GM13976 (cell line): ENCODE data around the gene FNTB.

Experiments used
- DNase-seq: peaks from one replicate; pipeline ENCODE4 v3.0.0; 2012; ENCODE audit warnings: low spot score
- in situ Hi-C: fragments of 300-500 bp; cut with MboI; formaldehyde crosslinking; loops from one replicate; pipeline ENCODE4 v1.12.0; 2022; ENCODE audit warnings: low sequenced_read_pairs, mixed read lengths, inconsistent platforms; ENCODE audit not compliant: unreplicated experiment
- TF ChIP-seq, protein P1 (sequence below): IDR thresholded peaks from 2 replicates; pipeline ENCODE4 v1.5.1; 2012; ENCODE audit warnings: borderline replicate concordance, mild to moderate bottlenecking; ENCODE audit not compliant: insufficient read depth; ENCODE audit errors: extremely low read depth, missing control alignments, control extremely low read depth

FNTB gene

DNA sequence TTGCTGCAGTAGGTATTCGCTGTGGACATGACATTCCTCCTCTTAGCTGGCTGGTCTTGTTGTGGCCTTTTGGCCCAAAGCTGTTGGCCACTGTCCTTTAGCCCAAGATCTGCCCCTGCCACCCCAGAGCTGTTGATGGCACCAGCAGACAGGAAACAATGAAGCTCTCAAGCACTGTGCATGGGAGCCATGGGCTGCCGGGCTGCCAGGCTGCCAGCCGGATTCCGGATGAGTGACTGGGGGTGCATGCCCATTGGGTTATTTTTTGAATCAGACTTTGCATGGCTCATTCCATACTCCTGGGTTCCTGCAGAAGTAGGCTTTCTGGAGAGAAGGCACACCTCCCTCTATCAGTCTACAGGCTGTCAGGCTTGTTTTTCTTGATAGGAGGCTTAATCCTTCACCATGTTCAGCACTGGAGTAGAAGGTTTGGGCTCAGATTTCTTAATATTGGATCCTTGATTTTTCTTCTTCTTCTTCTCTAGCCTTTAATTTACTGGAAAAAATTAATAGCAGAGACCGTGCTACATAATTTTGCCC, 83.2 kb downstream of the FNTB start:
- no peak for DNase-seq
- in situ Hi-C loops: no loop called here

DNA sequence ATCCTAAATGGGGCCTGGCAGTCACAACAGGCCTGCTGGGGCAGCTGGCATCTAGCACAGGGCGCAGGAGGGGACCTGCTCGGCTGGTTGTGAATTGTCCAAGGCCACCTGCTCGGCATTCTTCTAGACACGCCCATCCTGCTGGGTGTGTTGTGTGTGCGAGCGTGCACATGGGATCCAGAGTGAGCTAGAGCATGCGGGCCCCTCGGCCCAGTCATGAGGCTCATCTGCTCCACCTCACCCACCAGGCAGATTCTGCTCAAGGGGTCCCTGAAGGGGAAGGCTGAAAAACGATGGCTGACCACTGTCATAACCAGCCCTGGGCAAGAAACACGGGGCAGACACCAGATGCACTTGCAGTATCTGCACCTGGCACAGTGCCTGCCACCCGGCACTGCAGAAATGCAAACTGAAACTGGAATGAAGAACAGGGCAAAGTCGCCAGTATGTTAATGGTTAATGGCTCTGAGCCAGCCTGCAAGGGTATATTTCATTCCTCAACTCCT, 83.8 kb downstream of the FNTB start:
- in situ Hi-C loops: no loop called here
- TF ChIP-seq, protein P1, sequence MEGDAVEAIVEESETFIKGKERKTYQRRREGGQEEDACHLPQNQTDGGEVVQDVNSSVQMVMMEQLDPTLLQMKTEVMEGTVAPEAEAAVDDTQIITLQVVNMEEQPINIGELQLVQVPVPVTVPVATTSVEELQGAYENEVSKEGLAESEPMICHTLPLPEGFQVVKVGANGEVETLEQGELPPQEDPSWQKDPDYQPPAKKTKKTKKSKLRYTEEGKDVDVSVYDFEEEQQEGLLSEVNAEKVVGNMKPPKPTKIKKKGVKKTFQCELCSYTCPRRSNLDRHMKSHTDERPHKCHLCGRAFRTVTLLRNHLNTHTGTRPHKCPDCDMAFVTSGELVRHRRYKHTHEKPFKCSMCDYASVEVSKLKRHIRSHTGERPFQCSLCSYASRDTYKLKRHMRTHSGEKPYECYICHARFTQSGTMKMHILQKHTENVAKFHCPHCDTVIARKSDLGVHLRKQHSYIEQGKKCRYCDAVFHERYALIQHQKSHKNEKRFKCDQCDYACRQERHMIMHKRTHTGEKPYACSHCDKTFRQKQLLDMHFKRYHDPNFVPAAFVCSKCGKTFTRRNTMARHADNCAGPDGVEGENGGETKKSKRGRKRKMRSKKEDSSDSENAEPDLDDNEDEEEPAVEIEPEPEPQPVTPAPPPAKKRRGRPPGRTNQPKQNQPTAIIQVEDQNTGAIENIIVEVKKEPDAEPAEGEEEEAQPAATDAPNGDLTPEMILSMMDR: no peak
- DNase-seq: no peak

More for the DNA sequence above, 83.2 kb downstream of the FNTB start:
- TF ChIP-seq, protein P1: no peak

DNA sequence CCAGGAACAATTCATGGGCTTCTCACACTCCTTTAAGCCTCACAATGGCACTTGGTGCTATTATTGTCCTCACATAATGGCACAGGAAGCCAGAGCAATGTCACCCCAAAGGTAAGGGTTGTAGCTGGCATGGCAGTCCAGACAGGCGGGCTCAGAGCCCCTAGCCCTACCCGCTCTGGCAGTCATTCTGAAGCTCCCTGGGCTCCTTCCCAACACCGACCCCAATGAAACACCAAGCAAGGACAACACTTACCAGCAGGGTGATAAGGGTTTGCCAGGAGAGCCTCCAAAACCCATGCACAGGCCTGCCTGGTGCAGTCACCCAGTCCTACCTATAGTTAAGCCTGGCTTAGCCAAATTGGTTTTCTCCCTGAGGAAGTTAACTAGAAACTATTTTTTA, 84.8 kb downstream of the FNTB start:
- in situ Hi-C loops: no loop called here
- TF ChIP-seq, protein P1: no peak
- DNase-seq: no peak

DNA sequence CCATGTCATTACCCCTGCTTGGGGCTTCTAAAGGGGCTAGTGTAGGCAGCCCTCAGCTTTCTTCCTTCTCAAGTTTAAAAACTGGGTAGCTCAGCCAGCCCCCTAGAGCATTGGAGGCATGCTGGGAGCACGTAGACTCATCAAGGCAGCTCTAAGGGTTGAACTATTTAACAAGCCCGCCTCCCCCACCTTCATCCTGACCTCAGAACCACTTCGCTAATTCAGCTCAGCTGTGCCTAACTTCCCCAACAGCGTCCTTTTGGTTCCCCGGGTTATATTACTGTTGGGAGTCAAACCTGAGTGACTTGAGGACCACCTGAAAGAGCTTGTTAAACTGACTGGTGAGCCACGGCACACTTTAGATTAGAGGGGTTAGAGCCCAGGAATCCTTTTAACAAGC, 85.6 kb downstream of the FNTB start:
- no peak for DNase-seq
- TF ChIP-seq, protein P1: no peak
- in situ Hi-C loops: no loop called here

DNA sequence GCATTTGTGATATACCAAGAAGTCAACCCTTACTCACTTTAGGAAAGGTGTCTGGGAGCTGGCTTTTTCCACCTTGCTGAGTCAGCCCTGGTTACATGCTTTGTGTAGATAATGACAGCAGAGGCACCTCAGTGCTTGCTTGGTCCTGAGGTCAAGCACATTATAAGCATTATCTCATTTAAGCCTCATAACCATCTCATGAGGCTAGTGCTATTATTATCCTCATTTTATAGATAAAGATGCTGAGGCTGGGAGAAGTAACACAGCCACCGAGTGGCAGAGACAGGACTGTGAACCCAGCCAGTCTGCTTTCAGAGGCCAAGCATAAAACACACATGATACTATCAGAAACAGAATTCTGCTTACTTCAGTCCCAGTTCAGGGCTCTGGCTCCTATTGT, 86.2 kb downstream of the FNTB start:
- DNase-seq: no peak
- in situ Hi-C loops: no loop called here
- TF ChIP-seq, protein P1: no peak

DNA sequence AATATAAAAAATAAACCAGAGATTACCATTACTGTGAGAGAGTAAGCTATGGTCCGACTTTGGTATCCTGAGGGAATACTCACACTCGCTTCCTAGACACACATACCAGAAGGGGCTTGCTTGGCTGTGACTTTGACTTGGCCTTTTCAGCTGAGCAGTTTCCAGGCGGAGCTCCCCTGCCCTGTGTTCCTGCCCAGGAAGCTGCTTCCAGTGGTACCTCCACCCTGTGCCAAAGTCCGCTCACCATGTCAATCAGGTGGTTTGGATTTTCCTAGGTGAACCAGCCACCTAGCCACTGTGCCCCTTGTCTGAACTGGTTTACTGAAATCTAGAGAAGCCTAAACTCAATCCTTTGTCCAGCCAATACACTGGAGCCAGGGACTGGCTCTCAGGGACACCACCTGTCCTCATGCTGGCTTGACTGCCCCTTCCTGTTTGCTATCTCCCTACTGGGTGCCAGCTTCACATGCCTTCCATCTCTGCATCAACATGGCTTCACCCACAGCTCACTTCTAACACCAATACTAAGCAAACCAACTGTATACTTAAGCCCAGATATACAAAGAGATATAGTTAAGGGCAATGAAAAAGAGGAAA, 87.0 kb downstream of the FNTB start:
- DNase-seq: no peak
- in situ Hi-C loops: no loop called here
- TF ChIP-seq, protein P1: no peak
